ENCODE data around the gene PLCD1. TPM values are rescaled to one million over a fixed set of nuclear protein-coding genes. Genes with fewer than 3 reads are reported as not detected.

PLCD1 gene
- total and polyA plus RNA-seq, 2 of the 8 experiments (the other 6 are each of a cell fraction or from before 2014, with no cell fraction given): 15.3 to 19.2 TPM

- Histone ChIP-seq H3K4me3 (ENCODE audit: extremely low read depth in 1 of 4, insufficient read depth in 2 of 4, low read depth in 3 of 4, low read length in 4 of 4) (no peak overlapping the region), H3K18ac (ENCODE audit: extremely low read depth, low read length) (no peak overlapping the region), H3K4me2 (ENCODE audit: insufficient read depth in 1 of 2, low read depth in 2 of 2, low read length in 2 of 2) (no peak overlapping the region), H2BK20ac (ENCODE audit: low read length) (no peak overlapping the region), H3K9ac (replicated peaks in 1 of 4; ENCODE audit: extremely low read depth in 1 of 4, low read depth in 3 of 4, low read length in 3 of 4) (no peak overlapping the region), H4K20me1 (replicated peaks in 1 of 2; ENCODE audit: control insufficient read depth in 1 of 2, insufficient read depth in 2 of 2, low read length in 2 of 2) (peaks cover 0 to 6% of the 10 kb centered on the region in 2 experiments), H3K4me1 (replicated peaks in 1 of 4; ENCODE audit: control insufficient read depth in 3 of 4, insufficient read depth in 4 of 4, low read length in 3 of 4) (no peaks in the 10 kb centered on the region), H3K23me2 (ENCODE audit: low read depth, low read length) (no peaks in the 10 kb centered on the region), H2BK15ac (ENCODE audit: low read length) (no peak overlapping the region), H3K4ac (replicated peaks; ENCODE audit: insufficient read length, low read depth, low read length) (no peak overlapping the region), H4K8ac (ENCODE audit: extremely low read depth, insufficient read depth, low read length) (no peak overlapping the region), H2BK120ac (replicated peaks; ENCODE audit: low read depth, low read length) (no peak overlapping the region), H2AFZ (ENCODE audit: low read length) (no peak overlapping the region), H3K79me2 (ENCODE audit: control insufficient read depth in 1 of 2, insufficient read depth in 2 of 2, low read length in 2 of 2) (no peaks in the 10 kb centered on the region), H2BK5ac (ENCODE audit: low read depth, low read length) (no peak overlapping the region), H3K9me3 (ENCODE audit: insufficient read depth in 2 of 2, low read depth in 1 of 2, low read length in 1 of 2) (no peaks in the 10 kb centered on the region), H3K79me1 (ENCODE audit: low read depth, low read length) (no peaks in the 10 kb centered on the region), H3K27ac (ENCODE audit: low read depth, low read length) (no peak overlapping the region), H3K14ac (ENCODE audit: insufficient read length) (no peak overlapping the region), H2AK5ac (ENCODE audit: low read depth, low read length) (no peak overlapping the region), H3K56ac (replicated peaks; ENCODE audit: insufficient read length, low read depth, low read length) (no peak overlapping the region), H4K5ac (ENCODE audit: insufficient read length, low read depth, low read length) (no peak overlapping the region), H4K91ac (replicated peaks; ENCODE audit: insufficient read length, low read length) (no peak overlapping the region), H2BK12ac (ENCODE audit: low read depth, low read length) (no peak overlapping the region), H3K23ac (ENCODE audit: insufficient read length) (no peak overlapping the region), H3K27me3 (replicated peaks in 1 of 4; ENCODE audit: control insufficient read depth in 3 of 4, extremely low read depth in 1 of 4, insufficient read depth in 3 of 4, low read length in 3 of 4) (no peaks in the 10 kb centered on the region), H3K36me3 (ENCODE audit: control insufficient read depth in 2 of 4, insufficient read depth in 4 of 4, low read length in 3 of 4) (no peaks in the 10 kb centered on the region; a peak in 1 of 8 replicates)
- POLR2A ChIA-PET (ENCODE audit: partially characterized antibody): no interaction called here
- FAIRE-seq (no peak), DNase-seq (ENCODE audit: low read depth in 1 of 2, low spot score in 2 of 2) (no peak)
- 93% methylated on average over 18 of the region's 19 CpGs; no CpG with 5 or more reads in 1 of the 2 experiments for WGBS, 2 experiments (ENCODE audit: extremely low coverage in 1 of 2, insufficient coverage in 1 of 2, insufficient read length in 1 of 2, insufficient replicate concordance in 2 of 2, low coverage in 1 of 2, low lambda C conversion rate in 2 of 2, missing lambda C conversion rate in 1 of 2)
- CTCF ChIA-PET (ENCODE audit: partially characterized antibody): interaction anchor here (1.4 kb wide), 1 partner anchor 34 kb away, joined by 5 read pairs; no protein-coding TSS in a partner anchor
- TF ChIP-seq HDAC6 (IDR thresholded peaks at IDR 0.05; ENCODE audit: low read depth, low read length): no peak
- no peak for TF ChIP-seq TAF1 (IDR thresholded peaks at IDR 0.05; ENCODE audit: low read depth, low read length)
- no peak for TF ChIP-seq USF2 (IDR thresholded peaks at IDR 0.05; ENCODE audit: low read length)
- no peak for TF ChIP-seq KDM5A (IDR thresholded peaks at IDR 0.05; ENCODE audit: low read length)
- TF ChIP-seq ZNF274 (IDR thresholded peaks at IDR 0.05; ENCODE audit: borderline replicate concordance, extremely low read depth, low read length): no peak
- no peak for TF ChIP-seq RFX5 (IDR thresholded peaks at IDR 0.05; ENCODE audit: borderline replicate concordance, low read depth, low read length)
- TF ChIP-seq JUN (IDR thresholded peaks at IDR 0.05; ENCODE audit: low read depth, low read length): no peak
- no peak for TF ChIP-seq ASH2L (IDR thresholded peaks at IDR 0.05; ENCODE audit: low read length)
- TF ChIP-seq MAFK (IDR thresholded peaks at IDR 0.05; ENCODE audit: low read depth, low read length): no peak
- no peak for TF ChIP-seq E2F6 (IDR thresholded peaks at IDR 0.05)
- TF ChIP-seq YY1 (IDR thresholded peaks at IDR 0.05; ENCODE audit: low read depth, low read length): no peak
- no peak for TF ChIP-seq PHF8 (conservative IDR thresholded peaks at IDR 0.05; ENCODE audit: low read depth, low read length)
These were observed 21.2 kb downstream of the PLCD1 start for GRCh38 chr3:38008191-38008701.
